Measurements from ENCODE around the gene CENPU.

CENPU gene

GRCh38 chr4:184768296-184768695 is 34.4 kb upstream of the CENPU start:
- Histone ChIP-seq H3K4me1 (ENCODE audit: control insufficient read depth, insufficient read depth, low read length, poor library complexity, severe bottlenecking) (no peaks in the 10 kb centered on the region), H3K27me3 (replicated peaks; ENCODE audit: control insufficient read depth, insufficient read depth, low read length, poor library complexity, severe bottlenecking) (no peaks in the 10 kb centered on the region), H3K9me3 (ENCODE audit: control insufficient read depth, low read length) (no peaks in the 10 kb centered on the region), H3K36me3 (ENCODE audit: control insufficient read depth, insufficient read depth, low read length) (peaks cover 11% of the 10 kb centered on the region), H3K4me3 (ENCODE audit: insufficient read depth, low read depth, low read length, poor library complexity, severe bottlenecking) (no peak overlapping the region), H3K27ac (ENCODE audit: insufficient read depth, low read length, poor library complexity, severe bottlenecking) (no peak overlapping the region)
- DNase-seq = no peak

- Histone ChIP-seq H3K9me3 (ENCODE audit: control insufficient read depth, low read length) (no peaks in the 10 kb centered on the region), H3K4me3 (ENCODE audit: insufficient read depth, low read depth, low read length, poor library complexity, severe bottlenecking) (no peak overlapping the region), H3K36me3 (ENCODE audit: control insufficient read depth, insufficient read depth, low read length) (peaks cover 7% of the 10 kb centered on the region), H3K27ac (ENCODE audit: insufficient read depth, low read length, poor library complexity, severe bottlenecking) (no peak overlapping the region), H3K4me1 (ENCODE audit: control insufficient read depth, insufficient read depth, low read length, poor library complexity, severe bottlenecking) (no peaks in the 10 kb centered on the region), H3K27me3 (replicated peaks; ENCODE audit: control insufficient read depth, insufficient read depth, low read length, poor library complexity, severe bottlenecking) (no peaks in the 10 kb centered on the region)
- DNase-seq = no peak
Observed at GRCh38 chr4:184766446-184766845, 32.5 kb upstream of the CENPU start.

GRCh38 chr4:184765473-184766340 is 31.8 kb upstream of the CENPU start:
- Histone ChIP-seq H3K36me3 (ENCODE audit: control insufficient read depth, insufficient read depth, low read length) (peaks cover 7% of the 10 kb centered on the region), H3K4me3 (ENCODE audit: insufficient read depth, low read depth, low read length, poor library complexity, severe bottlenecking) (no peak overlapping the region), H3K9me3 (ENCODE audit: control insufficient read depth, low read length) (no peaks in the 10 kb centered on the region), H3K4me1 (ENCODE audit: control insufficient read depth, insufficient read depth, low read length, poor library complexity, severe bottlenecking) (no peaks in the 10 kb centered on the region), H3K27ac (ENCODE audit: insufficient read depth, low read length, poor library complexity, severe bottlenecking) (no peak overlapping the region), H3K27me3 (replicated peaks; ENCODE audit: control insufficient read depth, insufficient read depth, low read length, poor library complexity, severe bottlenecking) (no peaks in the 10 kb centered on the region)
- DNase-seq = no peak

GRCh38 chr4:184764601-184765000 is 30.7 kb upstream of the CENPU start:
- no peaks in the 10 kb centered on the region for H3K4me1 ChIP-seq (ENCODE audit: control insufficient read depth, insufficient read depth, low read length, poor library complexity, severe bottlenecking)
- H3K27ac ChIP-seq (ENCODE audit: insufficient read depth, low read length, poor library complexity, severe bottlenecking) = no peak overlapping the region
- no peaks in the 10 kb centered on the region for H3K27me3 ChIP-seq (replicated peaks; ENCODE audit: control insufficient read depth, insufficient read depth, low read length, poor library complexity, severe bottlenecking)
- H3K36me3 ChIP-seq (ENCODE audit: control insufficient read depth, insufficient read depth, low read length) = peaks cover 7% of the 10 kb centered on the region
- no peak overlapping the region for H3K4me3 ChIP-seq (ENCODE audit: insufficient read depth, low read depth, low read length, poor library complexity, severe bottlenecking)
- H3K9me3 ChIP-seq (ENCODE audit: control insufficient read depth, low read length) = no peaks in the 10 kb centered on the region
- no peak for DNase-seq

- Histone ChIP-seq H3K36me3 (ENCODE audit: control insufficient read depth, insufficient read depth, low read length) (peaks cover 7% of the 10 kb centered on the region), H3K27ac (ENCODE audit: insufficient read depth, low read length, poor library complexity, severe bottlenecking) (no peak overlapping the region), H3K4me3 (ENCODE audit: insufficient read depth, low read depth, low read length, poor library complexity, severe bottlenecking) (no peak overlapping the region), H3K9me3 (ENCODE audit: control insufficient read depth, low read length) (no peaks in the 10 kb centered on the region), H3K27me3 (replicated peaks; ENCODE audit: control insufficient read depth, insufficient read depth, low read length, poor library complexity, severe bottlenecking) (no peaks in the 10 kb centered on the region), H3K4me1 (ENCODE audit: control insufficient read depth, insufficient read depth, low read length, poor library complexity, severe bottlenecking) (no peaks in the 10 kb centered on the region)
- no peak for DNase-seq
Observed at GRCh38 chr4:184763150-184763780, 29.4 kb upstream of the CENPU start.

- Histone ChIP-seq H3K27me3 (replicated peaks; ENCODE audit: control insufficient read depth, insufficient read depth, low read length, poor library complexity, severe bottlenecking) (no peaks in the 10 kb centered on the region), H3K27ac (ENCODE audit: insufficient read depth, low read length, poor library complexity, severe bottlenecking) (no peak overlapping the region), H3K4me3 (ENCODE audit: insufficient read depth, low read depth, low read length, poor library complexity, severe bottlenecking) (no peak overlapping the region), H3K36me3 (ENCODE audit: control insufficient read depth, insufficient read depth, low read length) (peaks cover 11% of the 10 kb centered on the region), H3K9me3 (ENCODE audit: control insufficient read depth, low read length) (no peaks in the 10 kb centered on the region), H3K4me1 (ENCODE audit: control insufficient read depth, insufficient read depth, low read length, poor library complexity, severe bottlenecking) (no peaks in the 10 kb centered on the region)
- peak in 1 of 3 donors; percentile 10 for DNase-seq
Observed at GRCh38 chr4:184762100-184762499, 28.2 kb upstream of the CENPU start.

GRCh38 chr4:184760681-184761080 is 26.8 kb upstream of the CENPU start:
- Histone ChIP-seq H3K4me3 (ENCODE audit: insufficient read depth, low read depth, low read length, poor library complexity, severe bottlenecking) (no peak overlapping the region), H3K27ac (ENCODE audit: insufficient read depth, low read length, poor library complexity, severe bottlenecking) (no peak overlapping the region), H3K27me3 (replicated peaks; ENCODE audit: control insufficient read depth, insufficient read depth, low read length, poor library complexity, severe bottlenecking) (no peaks in the 10 kb centered on the region), H3K4me1 (ENCODE audit: control insufficient read depth, insufficient read depth, low read length, poor library complexity, severe bottlenecking) (no peaks in the 10 kb centered on the region), H3K36me3 (ENCODE audit: control insufficient read depth, insufficient read depth, low read length) (peaks cover 8% of the 10 kb centered on the region), H3K9me3 (ENCODE audit: control insufficient read depth, low read length) (no peaks in the 10 kb centered on the region)
- DNase-seq = no peak

GRCh38 chr4:184757810-184758209 is 23.9 kb upstream of the CENPU start:
- Histone ChIP-seq H3K27ac (ENCODE audit: insufficient read depth, low read length, poor library complexity, severe bottlenecking) (no peak overlapping the region), H3K9me3 (ENCODE audit: control insufficient read depth, low read length) (no peaks in the 10 kb centered on the region), H3K4me3 (ENCODE audit: insufficient read depth, low read depth, low read length, poor library complexity, severe bottlenecking) (no peak overlapping the region), H3K27me3 (replicated peaks; ENCODE audit: control insufficient read depth, insufficient read depth, low read length, poor library complexity, severe bottlenecking) (no peaks in the 10 kb centered on the region), H3K36me3 (ENCODE audit: control insufficient read depth, insufficient read depth, low read length) (peaks cover 8% of the 10 kb centered on the region), H3K4me1 (ENCODE audit: control insufficient read depth, insufficient read depth, low read length, poor library complexity, severe bottlenecking) (no peaks in the 10 kb centered on the region)
- no peak for DNase-seq

- Histone ChIP-seq H3K27ac (ENCODE audit: insufficient read depth, low read length, poor library complexity, severe bottlenecking) (no peak overlapping the region), H3K36me3 (ENCODE audit: control insufficient read depth, insufficient read depth, low read length) (peaks cover 8% of the 10 kb centered on the region), H3K27me3 (replicated peaks; ENCODE audit: control insufficient read depth, insufficient read depth, low read length, poor library complexity, severe bottlenecking) (no peaks in the 10 kb centered on the region), H3K9me3 (ENCODE audit: control insufficient read depth, low read length) (no peaks in the 10 kb centered on the region), H3K4me1 (ENCODE audit: control insufficient read depth, insufficient read depth, low read length, poor library complexity, severe bottlenecking) (no peaks in the 10 kb centered on the region), H3K4me3 (ENCODE audit: insufficient read depth, low read depth, low read length, poor library complexity, severe bottlenecking) (no peak overlapping the region)
- no peak for DNase-seq
Observed at GRCh38 chr4:184756399-184756798, 22.5 kb upstream of the CENPU start.

- Histone ChIP-seq H3K27me3 (replicated peaks; ENCODE audit: control insufficient read depth, insufficient read depth, low read length, poor library complexity, severe bottlenecking) (no peaks in the 10 kb centered on the region), H3K9me3 (ENCODE audit: control insufficient read depth, low read length) (no peaks in the 10 kb centered on the region), H3K4me3 (ENCODE audit: insufficient read depth, low read depth, low read length, poor library complexity, severe bottlenecking) (no peak overlapping the region), H3K27ac (ENCODE audit: insufficient read depth, low read length, poor library complexity, severe bottlenecking) (no peak overlapping the region), H3K4me1 (ENCODE audit: control insufficient read depth, insufficient read depth, low read length, poor library complexity, severe bottlenecking) (no peaks in the 10 kb centered on the region), H3K36me3 (ENCODE audit: control insufficient read depth, insufficient read depth, low read length) (peaks cover 8% of the 10 kb centered on the region)
- no peak for DNase-seq
Observed at GRCh38 chr4:184755278-184755677, 21.4 kb upstream of the CENPU start.

Data from effector memory CD4-positive, alpha-beta T cell (primary cell).